ENCODE data around the gene TBC1D4.

GRCh38 chr13:75417656-75418055 is 64.3 kb downstream of the TBC1D4 start:
- TF ChIP-seq EZH2phosphoT487 (IDR thresholded peaks at IDR 0.05; ENCODE audit: insufficient read depth, low read depth) = no peak
- no peak for TF ChIP-seq EZH2 (IDR thresholded peaks at IDR 0.05; ENCODE audit: insufficient read depth, poor library complexity, severe bottlenecking)

Measured in GM23248 (cell line).